GM18951 (cell line): ENCODE measurements around the gene FAM107B.
"Not testable (repeated sequence)": the region's sequence is repeated elsewhere in the genome, so short reads cannot be mapped to it uniquely, and the experiment has no call there.

ENCODE experiments used
- POLR2A ChIP-seq: IDR thresholded peaks from 4 replicates; pipeline ENCODE4 v1.6.1; 2011; ENCODE audit warnings: mild to moderate bottlenecking; ENCODE audit not compliant: insufficient read length, insufficient read depth; ENCODE audit errors: extremely low read depth
- in situ Hi-C: fragments of 300-500 bp; cut with MboI; formaldehyde crosslinking; loops from one replicate; pipeline ENCODE4 v1.12.0; 2022; ENCODE audit warnings: low sequenced_read_pairs, mixed read lengths, inconsistent platforms; ENCODE audit not compliant: unreplicated experiment

Gene FAM107B

DNA sequence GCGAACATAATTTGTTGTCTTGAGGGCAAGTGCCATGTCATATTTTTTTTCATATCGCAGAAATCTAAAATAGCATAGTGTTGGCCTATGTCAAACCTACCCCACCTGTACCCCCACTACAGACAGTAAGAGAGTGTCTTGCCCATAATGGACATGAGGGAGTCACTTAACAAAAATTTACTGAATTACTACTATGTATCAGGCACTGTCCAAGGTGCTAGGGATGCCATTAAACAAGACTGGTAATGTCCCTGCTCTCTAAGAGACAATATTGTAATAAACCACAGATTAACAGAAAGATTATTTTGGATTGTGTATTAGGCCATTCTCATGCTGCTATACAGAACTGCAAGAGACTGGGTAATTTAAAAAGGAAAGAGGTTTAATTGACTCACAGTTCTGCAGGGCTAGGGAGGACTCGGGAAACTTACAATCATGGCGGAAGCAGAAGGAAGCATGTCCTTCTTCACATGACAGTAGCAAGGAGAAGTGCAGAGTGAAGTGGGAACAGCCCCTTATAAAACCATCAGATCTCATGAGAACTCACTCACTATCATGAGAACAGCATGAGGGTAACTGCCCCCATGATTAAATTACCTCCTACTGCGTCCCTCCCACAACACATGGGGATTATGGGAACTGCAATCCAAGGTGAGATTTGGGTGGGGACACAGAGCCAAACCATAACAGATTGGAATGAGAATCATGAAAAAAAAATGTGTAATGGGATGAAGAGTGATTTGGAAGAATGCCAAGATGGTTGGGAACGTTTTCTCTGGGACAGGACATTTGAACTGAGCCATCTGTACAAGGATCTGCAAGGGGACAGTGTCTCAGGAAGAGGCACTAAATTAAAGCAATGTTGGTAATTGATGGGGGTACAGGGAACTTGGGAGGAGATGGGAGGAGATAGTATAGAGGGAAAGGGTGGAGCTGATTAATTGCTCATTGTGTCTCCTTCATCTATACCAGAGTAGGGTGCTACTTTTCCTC is 108.5 kb downstream of the FAM107B start:
- TF ChIP-seq POLR2A, result no peak
- in situ Hi-C loops, result no loop called here

DNA sequence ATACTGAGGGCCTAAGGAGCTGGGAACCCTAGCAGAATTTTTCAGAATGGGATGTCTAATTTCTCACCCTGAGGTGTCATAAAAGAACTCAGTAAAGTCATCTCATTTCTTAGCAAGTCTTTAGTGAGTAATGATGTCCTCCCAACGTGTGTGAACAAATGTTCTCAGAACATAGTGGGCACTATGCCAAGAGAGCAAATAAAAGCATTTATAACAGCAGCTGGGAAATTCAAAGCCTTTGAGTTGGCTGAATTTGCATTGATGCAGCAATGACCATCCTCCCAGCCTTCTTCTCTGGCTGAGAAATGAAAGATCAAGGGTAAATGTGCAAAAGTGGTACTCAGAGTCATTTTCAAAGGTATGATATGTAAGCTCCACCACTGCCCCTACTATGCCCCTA is 109.4 kb downstream of the FAM107B start:
- no peak for TF ChIP-seq POLR2A
- in situ Hi-C loops, result no loop called here

DNA sequence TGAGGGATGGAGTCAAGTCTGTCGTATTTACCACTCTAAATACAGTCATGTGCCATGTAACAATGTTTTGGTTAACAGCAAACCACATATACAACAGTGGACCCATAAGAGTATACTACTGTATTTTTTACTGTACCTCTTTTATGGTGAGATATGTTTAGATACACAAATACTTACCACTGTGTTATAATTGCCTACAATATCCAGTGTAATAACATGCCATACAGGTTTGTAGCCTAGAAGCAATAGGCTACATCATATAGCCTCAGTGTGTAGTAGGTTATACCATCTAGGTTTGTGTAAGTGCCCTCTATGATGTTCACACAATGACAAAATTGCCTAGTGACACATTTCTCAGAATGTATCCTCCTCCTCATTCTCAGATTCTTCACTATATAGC is 110.4 kb downstream of the FAM107B start:
- TF ChIP-seq POLR2A, result no peak
- in situ Hi-C loops, result no loop called here

DNA sequence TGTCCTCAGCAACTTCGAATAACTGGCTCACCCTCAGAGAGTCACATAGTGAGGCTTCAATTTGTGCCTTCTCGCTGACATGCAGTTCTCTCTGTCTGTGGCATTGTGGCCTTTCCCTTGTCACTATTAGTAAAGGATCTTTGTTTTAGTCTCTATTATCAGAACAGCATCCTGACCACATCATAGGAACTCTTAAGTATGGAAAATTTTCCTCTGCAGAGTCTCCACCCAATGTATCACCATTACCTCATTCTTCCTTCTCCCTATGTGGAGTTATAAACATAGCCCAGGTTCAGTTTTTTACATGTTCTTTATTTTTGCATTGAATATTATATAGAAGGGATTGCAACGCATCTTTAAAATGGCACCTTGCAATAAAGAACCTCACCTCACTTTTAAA is 112.9 kb downstream of the FAM107B start:
- no peak for TF ChIP-seq POLR2A
- in situ Hi-C loops, result no loop called here

DNA sequence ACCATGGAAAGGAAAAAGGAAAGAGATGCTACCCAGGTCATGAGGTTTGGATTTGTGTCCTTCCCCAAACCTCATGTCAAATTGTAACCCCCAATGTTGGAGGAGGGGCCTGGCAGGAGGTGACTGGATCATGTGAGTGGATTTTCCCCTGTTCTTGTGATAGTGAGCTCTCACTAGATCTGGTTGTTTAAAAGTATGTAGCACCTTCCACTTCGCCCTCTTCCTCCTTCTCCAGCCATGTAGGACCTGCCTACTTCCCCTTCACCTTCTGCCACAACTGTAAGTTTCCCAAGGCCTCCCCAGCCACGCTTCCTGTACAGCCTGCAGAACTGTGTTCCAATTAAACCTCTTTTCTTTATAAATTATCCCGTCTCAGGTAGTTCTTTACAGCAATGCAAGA is 113.9 kb downstream of the FAM107B start:
- in situ Hi-C loops, result no loop called here
- TF ChIP-seq POLR2A, result no peak

DNA sequence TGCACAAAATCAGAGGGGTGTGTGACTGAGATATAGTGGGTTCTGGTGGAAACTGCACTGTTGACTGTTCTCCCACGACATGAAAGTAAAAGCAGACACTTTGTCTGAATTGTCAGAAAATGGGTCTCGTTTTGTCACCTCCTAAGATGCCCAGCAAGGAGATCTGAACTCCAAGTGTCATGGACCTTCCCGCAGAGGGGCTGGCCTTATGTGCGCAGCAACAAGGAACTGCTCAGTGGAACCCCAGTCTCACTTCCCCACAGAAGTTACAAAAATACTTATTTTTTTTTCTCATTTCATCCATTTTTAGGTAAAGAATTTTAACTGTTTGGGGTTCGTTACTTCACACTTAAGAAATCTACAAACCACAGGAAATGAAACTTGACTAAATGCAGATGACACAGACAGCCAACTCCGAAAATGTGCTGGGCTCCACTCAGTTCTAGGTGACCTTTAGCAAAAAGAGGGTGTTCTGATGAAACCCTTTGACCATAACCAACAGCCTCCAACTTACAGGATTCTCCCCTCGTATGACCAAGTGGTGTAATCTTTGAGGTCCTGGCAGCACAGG is 115.0 kb downstream of the FAM107B start:
- no peak for TF ChIP-seq POLR2A

DNA sequence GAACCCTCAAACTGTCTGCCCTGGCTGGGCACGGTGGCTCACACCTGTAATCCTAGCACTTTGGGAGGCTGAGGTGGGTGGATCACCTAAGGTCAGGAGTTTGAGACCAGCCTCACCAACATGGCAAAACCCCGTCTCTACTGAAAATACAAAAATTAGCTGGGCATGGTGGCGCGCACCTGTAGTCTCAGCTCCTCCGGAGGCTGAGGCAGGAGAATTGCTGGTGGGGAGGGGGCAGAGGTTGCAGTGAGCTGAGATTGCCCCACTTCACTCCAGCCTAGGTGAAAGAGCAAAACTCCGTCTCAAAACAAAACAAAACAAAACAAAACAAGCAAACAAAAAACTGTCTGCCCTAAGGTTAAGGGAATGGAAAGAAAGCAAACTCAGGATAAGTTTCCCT is 115.6 kb downstream of the FAM107B start:
- in situ Hi-C loops, result not testable (repeated sequence)

More for the DNA sequence above, 115.0 kb downstream of the FAM107B start:
- in situ Hi-C loops, result no loop called here

DNA sequence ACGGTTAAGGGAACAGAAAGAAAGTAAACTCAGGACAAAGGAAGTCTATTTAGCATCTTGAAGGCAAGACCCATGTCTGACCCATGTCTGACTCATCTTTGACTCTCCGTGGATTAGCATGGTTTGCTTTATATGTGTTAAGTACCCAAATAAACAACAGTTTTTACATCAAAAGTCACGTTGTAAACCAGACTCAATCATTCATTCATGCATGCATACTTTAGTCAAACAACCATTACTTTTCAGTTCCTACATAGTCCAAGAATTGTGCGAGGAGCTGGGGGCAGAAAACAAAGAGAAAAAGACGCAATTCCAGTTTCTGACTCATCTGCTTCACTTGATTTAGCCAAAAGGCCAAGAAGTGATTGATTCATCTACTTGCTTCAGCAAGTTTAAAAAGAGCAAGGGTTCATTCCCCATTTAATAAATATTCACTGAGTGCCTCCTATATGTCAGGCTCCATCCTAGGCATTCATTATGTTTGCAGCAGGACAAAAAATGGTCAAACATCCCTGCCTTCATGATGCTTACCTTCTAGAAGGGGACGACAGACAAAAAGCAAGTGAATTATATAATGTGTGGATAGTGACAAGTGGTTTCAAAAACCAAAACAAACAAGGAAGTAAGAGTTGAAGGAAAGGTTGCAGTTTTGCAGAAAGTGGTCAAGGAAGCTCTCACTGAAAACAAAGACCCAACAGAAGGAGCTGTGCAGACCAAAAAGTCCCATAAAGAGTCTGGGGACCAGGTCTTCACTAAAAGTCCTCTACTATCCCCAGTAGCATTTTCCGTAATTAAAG is 116.2 kb downstream of the FAM107B start:
- no peak for TF ChIP-seq POLR2A
- in situ Hi-C loops, result no loop called here

DNA sequence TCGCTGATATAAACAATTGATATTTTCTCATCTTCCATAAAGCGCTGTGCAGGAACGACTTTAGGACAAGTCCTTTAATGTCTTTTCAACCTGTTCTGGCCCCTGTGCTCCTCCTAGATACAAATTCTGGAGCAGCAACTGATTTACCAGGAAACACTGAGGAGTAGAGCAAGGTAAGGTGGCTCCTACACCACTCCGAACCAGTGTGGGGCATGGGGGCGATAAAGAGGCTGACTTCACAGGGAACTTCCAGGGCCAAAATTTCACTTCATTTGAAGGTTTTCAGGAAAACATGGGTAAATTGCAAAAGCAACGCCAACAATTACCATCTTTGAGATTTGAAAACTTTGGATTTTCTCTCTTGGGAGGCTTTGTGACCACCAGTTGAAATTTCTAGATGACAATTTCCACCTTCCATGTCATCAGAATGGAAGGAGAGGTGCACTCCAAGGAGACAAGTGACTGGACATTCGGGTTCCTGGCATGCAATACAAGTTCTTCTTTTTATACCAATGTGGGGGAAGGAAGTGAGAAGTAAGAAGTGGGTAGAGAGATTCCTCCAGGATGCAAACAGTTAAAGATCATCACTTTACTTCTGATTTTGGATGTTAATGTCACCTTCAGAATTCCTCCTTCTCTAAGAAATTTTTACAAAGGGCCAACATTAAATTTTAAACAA is 118.5 kb downstream of the FAM107B start:
- in situ Hi-C loops, result no loop called here
- no peak for TF ChIP-seq POLR2A

DNA sequence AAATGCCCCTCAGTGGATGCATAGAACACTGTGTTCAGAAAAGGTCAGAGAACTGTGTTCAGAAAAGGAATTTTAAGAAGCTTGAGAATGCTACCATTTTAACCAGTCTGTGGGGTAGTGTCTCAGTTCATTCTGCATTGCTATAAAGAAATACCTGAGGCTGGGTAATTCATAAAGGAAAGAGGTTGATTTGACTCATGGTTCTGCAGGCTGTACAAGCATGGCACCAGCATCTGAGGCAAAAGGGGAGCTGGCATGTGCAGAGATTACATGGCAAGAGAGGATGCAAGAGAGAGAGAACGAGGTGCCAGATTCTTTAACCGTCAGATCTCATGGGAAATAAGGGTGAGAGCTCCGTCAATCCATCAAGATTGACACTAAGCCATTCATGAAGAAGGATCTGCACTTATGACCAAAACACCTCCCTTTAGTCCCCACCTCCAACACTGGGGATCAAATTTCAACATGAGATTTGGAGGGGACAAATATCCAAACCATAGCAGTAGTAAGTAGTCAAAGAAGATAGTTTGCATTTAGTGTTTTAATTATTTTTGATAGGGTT is 119.8 kb downstream of the FAM107B start:
- no peak for TF ChIP-seq POLR2A
- in situ Hi-C loops, result no loop called here

DNA sequence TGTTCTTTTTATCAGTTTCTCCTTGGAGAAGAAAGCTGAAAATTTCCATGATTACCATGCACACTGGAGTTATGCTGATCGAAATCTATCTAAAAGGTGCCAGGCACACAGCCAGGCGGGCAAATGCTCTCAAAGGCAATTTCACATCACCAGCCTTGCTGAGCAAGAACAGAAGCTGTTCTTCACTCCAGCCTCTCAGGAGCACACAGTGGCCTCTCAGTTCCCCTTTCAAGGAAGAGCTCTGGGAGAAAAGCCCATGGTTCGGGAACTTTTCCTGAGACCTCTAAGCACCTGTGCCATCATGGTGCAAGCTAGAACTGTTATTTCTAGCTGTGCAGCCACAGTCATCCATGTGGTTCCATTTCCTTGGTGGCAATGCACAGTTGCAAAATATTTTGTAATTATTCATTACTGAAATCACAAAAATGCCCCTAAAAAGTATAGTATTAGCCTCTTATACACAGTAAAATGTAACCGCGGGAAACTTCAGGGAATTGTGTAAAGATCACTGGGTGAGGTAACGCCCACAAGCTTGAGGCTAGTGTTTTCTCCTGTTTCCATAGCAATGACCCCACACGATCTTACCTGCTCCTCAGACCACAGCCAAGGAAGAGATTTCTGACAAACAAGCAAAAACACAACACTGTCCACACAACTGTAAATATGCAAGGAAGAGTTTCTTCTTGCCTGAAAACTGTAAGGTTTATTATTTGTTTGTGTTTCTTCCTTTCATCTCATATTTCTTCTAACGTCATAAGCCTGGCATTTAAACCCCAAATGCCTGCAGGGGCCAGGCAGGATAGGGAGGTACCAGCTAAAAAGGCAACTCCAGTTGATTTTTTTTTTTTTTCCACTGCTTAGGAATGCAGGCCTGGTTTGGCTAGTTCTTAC is 121.2 kb downstream of the FAM107B start:
- in situ Hi-C loops, result no loop called here

DNA sequence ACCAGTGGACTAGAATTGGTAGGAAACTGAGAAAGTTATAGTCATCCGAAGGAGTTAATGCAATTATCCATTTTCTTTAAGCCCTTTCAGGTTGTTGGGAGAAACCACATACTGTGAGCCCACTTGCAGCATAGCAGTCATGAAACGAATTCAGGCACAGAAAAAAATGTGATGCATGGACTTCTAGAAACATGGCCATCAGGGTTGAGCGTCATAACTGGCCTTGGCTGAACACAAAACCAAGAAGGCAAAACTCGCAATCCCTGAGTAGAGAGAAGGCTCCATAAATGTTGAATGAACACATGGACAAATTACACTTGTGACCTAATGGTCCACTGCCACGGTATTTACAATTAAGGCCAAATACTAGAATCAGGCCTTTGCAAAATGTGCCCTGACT is 121.9 kb downstream of the FAM107B start:
- TF ChIP-seq POLR2A, result no peak

More for the DNA sequence above, 121.2 kb downstream of the FAM107B start:
- no peak for TF ChIP-seq POLR2A

More for the DNA sequence above, 121.9 kb downstream of the FAM107B start:
- in situ Hi-C loops, result no loop called here
